Mesenchymal stem cell (in vitro differentiated cells and primary cell): ENCODE data around the gene ZIC2.

ENCODE experiments used
- DNase-seq: peaks from one replicate; pipeline ENCODE4 v3.0.0-alpha.2; 2013
- H2AFZ ChIP-seq: one replicate; pipeline ENCODE4 v1.6.1; 2013; ENCODE audit warnings: low read depth, mild to moderate bottlenecking, control low read depth, inconsistent platforms, low read length, moderate library complexity
- H2AK5ac ChIP-seq: 2 replicates; pipeline ENCODE4 v1.6.1; 2013; ENCODE audit warnings: low read length, moderate library complexity, mild to moderate bottlenecking, inconsistent platforms; ENCODE audit not compliant: severe bottlenecking
- H2BK120ac ChIP-seq: one replicate; pipeline ENCODE4 v1.6.1; 2013; ENCODE audit warnings: low read depth, mild to moderate bottlenecking, inconsistent platforms, low read length, moderate library complexity
- H2BK12ac ChIP-seq, 2 experiments: one replicate each; pipeline ENCODE4 v1.6.1; 2013; ENCODE audit warnings: inconsistent platforms in 2 of 2, low read length in 2 of 2, mild to moderate bottlenecking in 2 of 2, moderate library complexity in 2 of 2, control low read depth in 1 of 2
- H2BK15ac ChIP-seq: one replicate; pipeline ENCODE4 v1.6.1; 2013; ENCODE audit warnings: mild to moderate bottlenecking, low read depth, inconsistent platforms; ENCODE audit not compliant: poor library complexity, severe bottlenecking
- H2BK5ac ChIP-seq: 2 replicates; pipeline ENCODE4 v1.6.1; 2013; ENCODE audit warnings: low read depth, mild to moderate bottlenecking, low read length, control low read depth, inconsistent platforms; ENCODE audit not compliant: poor library complexity, severe bottlenecking
- H3K14ac ChIP-seq, 2 experiments: one replicate each; pipeline ENCODE4 v1.6.1; 2013; ENCODE audit warnings: inconsistent platforms in 2 of 2, low read length in 2 of 2, control low read depth in 1 of 2, mild to moderate bottlenecking in 1 of 2, moderate library complexity in 1 of 2
- H3K18ac ChIP-seq, 2 experiments: one replicate each; pipeline ENCODE4 v1.6.1; 2013; ENCODE audit warnings: inconsistent platforms in 2 of 2, low read length in 2 of 2, control low read depth in 1 of 2, low read depth in 1 of 2, mild to moderate bottlenecking in 1 of 2
- H3K23ac ChIP-seq, 2 experiments: one replicate each; pipeline ENCODE4 v1.6.1; 2013; ENCODE audit warnings: inconsistent platforms in 2 of 2, low read length in 2 of 2, mild to moderate bottlenecking in 2 of 2, moderate library complexity in 2 of 2, control low read depth in 1 of 2
- H3K27ac ChIP-seq: 2 replicates; pipeline ENCODE4 v1.5.1; 2013; ENCODE audit warnings: mild to moderate bottlenecking, moderate library complexity, low read length, control low read depth, inconsistent platforms; ENCODE audit not compliant: poor library complexity, severe bottlenecking
- H3K27me3 ChIP-seq, 2 experiments: 2 replicates each; pipeline versions ENCODE4 v1.6.1 to v1.7.0; 2013; ENCODE audit warnings: low read length in 2 of 2, mild to moderate bottlenecking in 2 of 2, moderate library complexity in 2 of 2, control low read depth in 1 of 2, inconsistent platforms in 1 of 2; ENCODE audit not compliant: control insufficient read depth in 1 of 2, insufficient read depth in 1 of 2
- H3K36me3 ChIP-seq, 2 experiments: 2 replicates each; pipeline versions ENCODE4 v1.6.1 to v1.7.0; 2013; ENCODE audit warnings: low read length in 2 of 2, control low read depth in 1 of 2, inconsistent platforms in 1 of 2, low read depth in 1 of 2, mild to moderate bottlenecking in 1 of 2; ENCODE audit not compliant: insufficient read depth in 2 of 2, control insufficient read depth in 1 of 2
- H3K4ac ChIP-seq, 2 experiments: one replicate each; pipeline ENCODE4 v1.6.1; 2013; ENCODE audit warnings: inconsistent platforms in 2 of 2, low read length in 2 of 2, mild to moderate bottlenecking in 2 of 2, moderate library complexity in 2 of 2, control low read depth in 1 of 2, low read depth in 1 of 2
- H3K4me1 ChIP-seq: 2 replicates; pipeline ENCODE4 v1.6.1; 2013; ENCODE audit warnings: low read depth, low read length, control low read depth; ENCODE audit not compliant: control insufficient read depth, insufficient read depth
- H3K4me2 ChIP-seq: 2 replicates; pipeline ENCODE4 v1.6.1; 2013; ENCODE audit warnings: low read length, mild to moderate bottlenecking, inconsistent platforms; ENCODE audit not compliant: poor library complexity, severe bottlenecking
- H3K4me3 ChIP-seq, 2 experiments: 2 replicates each; pipeline versions ENCODE4 v1.5.1 to v1.7.0; 2013; ENCODE audit warnings: low read length in 2 of 2, mild to moderate bottlenecking in 2 of 2, control low read depth in 1 of 2, low read depth in 1 of 2; ENCODE audit not compliant: insufficient read depth in 1 of 2
- H3K79me1 ChIP-seq: replicated peaks from 2 replicates; pipeline ENCODE4 v1.6.1; 2013; ENCODE audit warnings: mild to moderate bottlenecking, control low read depth, low read length, inconsistent platforms; ENCODE audit not compliant: poor library complexity, severe bottlenecking
- H3K9ac ChIP-seq: 2 replicates; pipeline ENCODE4 v1.7.0; 2013; ENCODE audit warnings: mild to moderate bottlenecking, low read length, moderate library complexity
- H3K9me3 ChIP-seq: 2 replicates; pipeline ENCODE4 v1.7.0; 2013; ENCODE audit warnings: mild to moderate bottlenecking, low read length; ENCODE audit not compliant: control insufficient read depth
- H4K8ac ChIP-seq: one replicate; pipeline ENCODE4 v1.6.1; 2013; ENCODE audit warnings: inconsistent platforms, mild to moderate bottlenecking, low read length, moderate library complexity
- H4K91ac ChIP-seq: one replicate; pipeline ENCODE4 v1.6.1; 2013; ENCODE audit warnings: mild to moderate bottlenecking, low read length, inconsistent platforms
- WGBS: methylation state at CpG from one replicate; pipeline ENCODE4 v1.1.7; 2013; ENCODE audit warnings: mixed read lengths; 5-methylcytosine and 5-hydroxymethylcytosine counted together

Gene ZIC2

GRCh38 chr13:99962242-99962641 is 19.3 kb upstream of the ZIC2 start:
- no peak overlapping the region for H2AK5ac ChIP-seq
- H3K36me3 ChIP-seq: peaks cover 0 to 5% of the 10 kb centered on the region in 2 experiments
- DNase-seq: no peak
- H4K91ac ChIP-seq: no peak overlapping the region
- no peak overlapping the region for H3K4me3 ChIP-seq
- no peak overlapping the region for H3K9ac ChIP-seq
- H2AFZ ChIP-seq: no peak overlapping the region
- no peak overlapping the region for H3K23ac ChIP-seq
- H3K4me2 ChIP-seq: no peak overlapping the region
- H2BK5ac ChIP-seq: no peak overlapping the region
- no peak overlapping the region for H2BK120ac ChIP-seq
- H2BK15ac ChIP-seq: no peak overlapping the region
- H3K79me1 ChIP-seq: peaks cover 5% of the 10 kb centered on the region
- peaks cover 17 to 96% of the 10 kb centered on the region in 2 experiments for H3K27me3 ChIP-seq
- no peak overlapping the region for H4K8ac ChIP-seq
- 68% methylated on average over 1 of the region's 1 CpG for WGBS
- H2BK12ac ChIP-seq: no peak overlapping the region
- no peak overlapping the region for H3K14ac ChIP-seq
- no peak overlapping the region for H3K4ac ChIP-seq
- H3K4me1 ChIP-seq: peaks cover 18% of the 10 kb centered on the region
- no peak overlapping the region for H3K18ac ChIP-seq
- H3K9me3 ChIP-seq: no peaks in the 10 kb centered on the region
- no peak overlapping the region for H3K27ac ChIP-seq

GRCh38 chr13:99963816-99964339 is 17.7 kb upstream of the ZIC2 start:
- no peak overlapping the region for H3K14ac ChIP-seq

GRCh38 chr13:99965329-99966000 is 16.1 kb upstream of the ZIC2 start:
- H4K8ac ChIP-seq: no peak overlapping the region
- peaks cover 13% of the 10 kb centered on the region for H3K4me1 ChIP-seq
- H2BK12ac ChIP-seq: no peak overlapping the region
- H3K4me2 ChIP-seq: peak overlapping the region; percentile 2
- H2BK15ac ChIP-seq: no peak overlapping the region
- H3K18ac ChIP-seq: no peak overlapping the region
- peaks cover 0 to 10% of the 10 kb centered on the region in 2 experiments for H3K36me3 ChIP-seq
- H3K79me1 ChIP-seq: peaks cover 5% of the 10 kb centered on the region
- H4K91ac ChIP-seq: no peak overlapping the region
- no peak overlapping the region for H3K4ac ChIP-seq
- no peak overlapping the region for H2AFZ ChIP-seq
- no peak overlapping the region for H3K14ac ChIP-seq
- H3K27ac ChIP-seq: no peak overlapping the region
- no peak overlapping the region for H2BK120ac ChIP-seq
- no peak overlapping the region for H3K9ac ChIP-seq
- peaks cover 0 to 92% of the 10 kb centered on the region in 2 experiments for H3K27me3 ChIP-seq
- H2BK5ac ChIP-seq: no peak overlapping the region
- no peak overlapping the region for H3K23ac ChIP-seq
- no peak for DNase-seq
- H3K9me3 ChIP-seq: no peaks in the 10 kb centered on the region
- WGBS: 84% methylated on average over 9 of the region's 9 CpGs
- no peak overlapping the region for H2AK5ac ChIP-seq
- H3K4me3 ChIP-seq: peak overlapping the region in 1 of 2 experiments; percentile 20

More at GRCh38 chr13:99963816-99964339, 17.7 kb upstream of the ZIC2 start:
- Histone ChIP-seq H3K4ac (no peak overlapping the region), H3K23ac (no peak overlapping the region), H2BK15ac (no peak overlapping the region), H4K8ac (no peak overlapping the region), H2AK5ac (no peak overlapping the region), H3K9me3 (no peaks in the 10 kb centered on the region), H2BK5ac (no peak overlapping the region), H3K79me1 (peaks cover 5% of the 10 kb centered on the region), H2BK120ac (no peak overlapping the region), H3K27me3 (peaks cover under 1 to 95% of the 10 kb centered on the region in 2 experiments), H3K4me3 (no peak overlapping the region), H2AFZ (no peak overlapping the region), H3K18ac (no peak overlapping the region), H4K91ac (no peak overlapping the region), H3K36me3 (peaks cover 0 to 6% of the 10 kb centered on the region in 2 experiments), H3K9ac (no peak overlapping the region), H3K4me1 (peaks cover 13% of the 10 kb centered on the region), H3K27ac (no peak overlapping the region), H2BK12ac (no peak overlapping the region), H3K4me2 (no peak overlapping the region)
- no peak for DNase-seq
- WGBS: 76% methylated on average over 3 of the region's 3 CpGs

GRCh38 chr13:99966064-99966805 is 15.3 kb upstream of the ZIC2 start:
- H3K36me3 ChIP-seq: peaks cover 0 to 10% of the 10 kb centered on the region in 2 experiments
- no peak overlapping the region for H2AK5ac ChIP-seq
- H3K9me3 ChIP-seq: no peaks in the 10 kb centered on the region
- no peak overlapping the region for H3K4ac ChIP-seq
- no peak overlapping the region for H2BK120ac ChIP-seq
- no peak overlapping the region for H3K14ac ChIP-seq
- H3K27me3 ChIP-seq: peaks cover 0 to 87% of the 10 kb centered on the region in 2 experiments
- H2AFZ ChIP-seq: no peak overlapping the region
- H2BK5ac ChIP-seq: no peak overlapping the region
- peaks cover 9% of the 10 kb centered on the region for H3K4me1 ChIP-seq
- no peak overlapping the region for H4K8ac ChIP-seq
- peaks cover 5% of the 10 kb centered on the region for H3K79me1 ChIP-seq
- H3K4me2 ChIP-seq: peak overlapping the region; percentile 21
- no peak overlapping the region for H3K27ac ChIP-seq
- H2BK15ac ChIP-seq: no peak overlapping the region
- no peak overlapping the region for H2BK12ac ChIP-seq
- no peak overlapping the region for H3K18ac ChIP-seq
- H3K4me3 ChIP-seq: no peak overlapping the region
- no peak overlapping the region for H3K23ac ChIP-seq
- WGBS: 55% methylated on average over 6 of the region's 8 CpGs
- H4K91ac ChIP-seq: no peak overlapping the region
- H3K9ac ChIP-seq: no peak overlapping the region
- DNase-seq: no peak
